ENCODE data around the gene SLC38A10. TPM values are rescaled to one million over a fixed set of nuclear protein-coding genes. Genes with fewer than 3 reads are reported as not detected.

Gene SLC38A10
- total and polyA plus RNA-seq, 2 of the 13 experiments (the other 11 are each of a cell fraction or from before 2014, with no cell fraction given), result 23.4 to 55.8 TPM

DNA sequence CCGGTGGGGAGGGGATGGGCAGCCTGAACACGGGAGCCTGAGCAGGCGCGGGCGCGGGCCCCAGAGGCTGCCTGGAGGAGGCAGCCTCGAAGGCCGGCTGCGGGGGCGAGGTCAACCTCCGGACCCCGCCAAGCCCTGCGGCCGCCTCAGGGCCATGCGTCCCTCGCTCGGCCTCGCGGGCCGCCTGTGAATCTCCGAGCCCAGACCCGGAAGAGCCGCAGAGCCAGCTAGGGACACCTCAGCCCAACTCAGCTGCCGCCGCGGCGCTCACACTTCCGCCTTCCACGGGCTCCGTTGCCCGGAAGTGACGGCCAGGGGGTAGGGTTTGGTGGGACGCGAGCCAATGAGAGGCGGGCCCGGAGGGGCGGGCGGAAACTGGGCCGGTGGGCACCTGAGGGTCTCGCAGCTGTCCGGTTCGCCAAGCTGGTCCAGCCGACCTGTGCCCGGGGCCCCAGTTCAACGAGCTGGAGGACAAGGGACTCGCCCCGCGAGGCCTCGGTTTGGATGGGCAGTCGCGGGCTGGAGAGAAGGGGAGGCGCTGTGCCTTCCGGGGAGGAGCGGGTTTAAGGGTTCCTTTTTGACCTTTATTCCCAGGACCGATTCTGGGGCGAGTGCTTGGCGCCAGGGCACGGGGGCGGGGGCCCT lies at the start of gene SLC38A10 (continued):
- TF ChIP-seq GFI1 (CRISPR knock-in tag; IDR thresholded peaks at IDR 0.05; ENCODE audit: borderline replicate concordance), result peak; percentile 81
- TF ChIP-seq, protein P1, sequence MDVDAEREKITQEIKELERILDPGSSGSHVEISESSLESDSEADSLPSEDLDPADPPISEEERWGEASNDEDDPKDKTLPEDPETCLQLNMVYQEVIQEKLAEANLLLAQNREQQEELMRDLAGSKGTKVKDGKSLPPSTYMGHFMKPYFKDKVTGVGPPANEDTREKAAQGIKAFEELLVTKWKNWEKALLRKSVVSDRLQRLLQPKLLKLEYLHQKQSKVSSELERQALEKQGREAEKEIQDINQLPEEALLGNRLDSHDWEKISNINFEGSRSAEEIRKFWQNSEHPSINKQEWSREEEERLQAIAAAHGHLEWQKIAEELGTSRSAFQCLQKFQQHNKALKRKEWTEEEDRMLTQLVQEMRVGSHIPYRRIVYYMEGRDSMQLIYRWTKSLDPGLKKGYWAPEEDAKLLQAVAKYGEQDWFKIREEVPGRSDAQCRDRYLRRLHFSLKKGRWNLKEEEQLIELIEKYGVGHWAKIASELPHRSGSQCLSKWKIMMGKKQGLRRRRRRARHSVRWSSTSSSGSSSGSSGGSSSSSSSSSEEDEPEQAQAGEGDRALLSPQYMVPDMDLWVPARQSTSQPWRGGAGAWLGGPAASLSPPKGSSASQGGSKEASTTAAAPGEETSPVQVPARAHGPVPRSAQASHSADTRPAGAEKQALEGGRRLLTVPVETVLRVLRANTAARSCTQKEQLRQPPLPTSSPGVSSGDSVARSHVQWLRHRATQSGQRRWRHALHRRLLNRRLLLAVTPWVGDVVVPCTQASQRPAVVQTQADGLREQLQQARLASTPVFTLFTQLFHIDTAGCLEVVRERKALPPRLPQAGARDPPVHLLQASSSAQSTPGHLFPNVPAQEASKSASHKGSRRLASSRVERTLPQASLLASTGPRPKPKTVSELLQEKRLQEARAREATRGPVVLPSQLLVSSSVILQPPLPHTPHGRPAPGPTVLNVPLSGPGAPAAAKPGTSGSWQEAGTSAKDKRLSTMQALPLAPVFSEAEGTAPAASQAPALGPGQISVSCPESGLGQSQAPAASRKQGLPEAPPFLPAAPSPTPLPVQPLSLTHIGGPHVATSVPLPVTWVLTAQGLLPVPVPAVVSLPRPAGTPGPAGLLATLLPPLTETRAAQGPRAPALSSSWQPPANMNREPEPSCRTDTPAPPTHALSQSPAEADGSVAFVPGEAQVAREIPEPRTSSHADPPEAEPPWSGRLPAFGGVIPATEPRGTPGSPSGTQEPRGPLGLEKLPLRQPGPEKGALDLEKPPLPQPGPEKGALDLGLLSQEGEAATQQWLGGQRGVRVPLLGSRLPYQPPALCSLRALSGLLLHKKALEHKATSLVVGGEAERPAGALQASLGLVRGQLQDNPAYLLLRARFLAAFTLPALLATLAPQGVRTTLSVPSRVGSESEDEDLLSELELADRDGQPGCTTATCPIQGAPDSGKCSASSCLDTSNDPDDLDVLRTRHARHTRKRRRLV (CRISPR knock-in tag; IDR thresholded peaks at IDR 0.05), result peak; percentile 81; the same call in 1 of the 2 replicates
- TF ChIP-seq SMYD3 (CRISPR knock-in tag; IDR thresholded peaks at IDR 0.05), result peak; percentile 37; the same call in 1 of the 2 replicates
- TF ChIP-seq TBL1XR1 (IDR thresholded peaks at IDR 0.05; ENCODE audit: borderline replicate concordance, low read length, partially characterized antibody), result peak; percentile 45

DNA sequence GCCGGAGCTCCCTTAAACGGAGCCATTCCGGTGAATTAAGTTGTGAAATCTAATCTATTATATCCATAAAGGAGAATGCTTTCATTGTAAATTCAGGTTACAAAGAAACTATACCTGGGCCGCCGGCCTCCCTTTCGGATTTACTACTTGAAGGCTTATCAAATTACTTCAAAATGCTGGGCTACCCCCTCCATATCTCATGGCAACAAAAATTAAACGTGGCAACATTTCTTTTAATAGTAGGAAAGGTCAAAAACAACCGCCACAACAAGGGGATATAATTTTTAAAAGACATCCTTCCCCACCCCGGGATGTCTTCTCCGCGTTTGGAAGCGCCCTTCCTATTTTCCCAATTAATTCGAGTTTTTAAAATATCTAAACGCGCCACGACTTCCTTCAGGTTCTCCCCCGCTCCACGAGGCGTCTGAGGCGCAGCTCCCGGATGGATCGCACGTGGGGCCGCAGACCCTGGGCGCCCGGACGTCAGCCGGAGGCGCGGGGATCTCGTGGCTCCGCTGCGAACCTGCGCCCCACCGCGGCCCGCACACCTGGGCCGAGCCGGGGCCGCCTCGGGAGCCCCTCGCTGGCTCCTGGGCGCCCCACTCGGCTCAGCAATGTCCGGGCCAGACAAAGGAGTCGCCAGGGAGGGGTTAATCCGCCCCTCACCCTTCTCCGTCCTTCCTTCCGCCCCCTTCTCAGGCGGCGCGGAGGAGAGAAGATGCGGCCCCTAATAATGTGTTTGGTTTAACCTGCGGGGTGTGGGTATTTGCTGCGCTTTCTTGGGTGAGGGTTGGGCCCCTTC lies 47.4 kb upstream of the SLC38A10 start:
- no peaks in the 10 kb centered on the region for H3K36me3 ChIP-seq (replicated peaks in 1 of 2; ENCODE audit: control insufficient read depth in 1 of 2, insufficient read depth in 2 of 2, low read length in 2 of 2)
- intact Hi-C loops (cut with micrococcal nuclease; ENCODE audit: unreplicated experiment) (no loop called here), in situ Hi-C loops (cut with HindIII; ENCODE audit: extremely low pct_ligation_motif_present, low pct_unique_long_range_greater_than_20kb) (no loop called here)
- peak overlapping the region; percentile 76 for H3K9ac ChIP-seq (ENCODE audit: insufficient read depth, low read depth, low read length)
- H3K4me3 ChIP-seq (replicated peaks in 1 of 3; ENCODE audit: insufficient read depth in 1 of 3, low read depth in 2 of 3, low read length in 3 of 3), result peak overlapping the region; percentile 67 to 81 (median 75)
- ChIA-PET POLR2A (no interaction called here), CTCF (ENCODE audit: low intra/inter-chr PET ratio, low total read pairs) (no interaction called here)
- no peak overlapping the region for H2AFZ ChIP-seq (ENCODE audit: low read length)
- H3K27ac ChIP-seq (ENCODE audit: extremely low read length, insufficient read depth, low read length), result no peak overlapping the region
- BruUV-seq (replicated peaks), result no TSS peak
- ATAC-seq (no peak), FAIRE-seq (no peak), DNase-seq (ENCODE audit: low spot score) (no peak)
- H3K4me1 ChIP-seq (ENCODE audit: insufficient read depth, low read length), result peaks cover 85% of the 10 kb centered on the region
- peaks cover 27% of the 10 kb centered on the region for H3K79me2 ChIP-seq (ENCODE audit: insufficient read depth, low read length)
- WGBS (ENCODE audit: low lambda C conversion rate), result 28% methylated on average over 45 of the region's 55 CpGs
- 0 out of 2 replicates have a peak, but pooled peaks cover 3% of the 10 kb centered on the region for H4K20me1 ChIP-seq (ENCODE audit: insufficient read depth, low read length)
- peaks cover 5 to 48% of the 10 kb centered on the region in 2 experiments; a peak in 4 of 5 replicates for H3K27me3 ChIP-seq (ENCODE audit: control insufficient read depth in 1 of 2, insufficient read depth in 2 of 2, low read length in 2 of 2)
- H3K4me2 ChIP-seq (ENCODE audit: low read depth, low read length), result peak overlapping the region; percentile 89
- no peaks in the 10 kb centered on the region for H3K9me3 ChIP-seq (ENCODE audit: low read length)
- 0 out of 2 replicates have a peak, but pooled peaks have one; percentile 28 for TF ChIP-seq RNF2 (conservative IDR thresholded peaks at IDR 0.05; ENCODE audit: low read depth)
- TF ChIP-seq TSC22D2 (CRISPR knock-in tag; IDR thresholded peaks at IDR 0.05; ENCODE audit: borderline replicate concordance), result no peak
- no peak for TF ChIP-seq SIX4 (CRISPR knock-in tag; IDR thresholded peaks at IDR 0.05)
- no peak for TF ChIP-seq ZNF672 (CRISPR knock-in tag; IDR thresholded peaks at IDR 0.05)
- TF ChIP-seq, protein P2, sequence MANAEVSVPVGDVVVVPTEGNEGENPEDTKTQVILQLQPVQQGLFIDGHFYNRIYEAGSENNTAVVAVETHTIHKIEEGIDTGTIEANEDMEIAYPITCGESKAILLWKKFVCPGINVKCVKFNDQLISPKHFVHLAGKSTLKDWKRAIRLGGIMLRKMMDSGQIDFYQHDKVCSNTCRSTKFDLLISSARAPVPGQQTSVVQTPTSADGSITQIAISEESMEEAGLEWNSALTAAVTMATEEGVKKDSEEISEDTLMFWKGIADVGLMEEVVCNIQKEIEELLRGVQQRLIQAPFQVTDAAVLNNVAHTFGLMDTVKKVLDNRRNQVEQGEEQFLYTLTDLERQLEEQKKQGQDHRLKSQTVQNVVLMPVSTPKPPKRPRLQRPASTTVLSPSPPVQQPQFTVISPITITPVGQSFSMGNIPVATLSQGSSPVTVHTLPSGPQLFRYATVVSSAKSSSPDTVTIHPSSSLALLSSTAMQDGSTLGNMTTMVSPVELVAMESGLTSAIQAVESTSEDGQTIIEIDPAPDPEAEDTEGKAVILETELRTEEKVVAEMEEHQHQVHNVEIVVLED (CRISPR knock-in tag; IDR thresholded peaks at IDR 0.05; ENCODE audit: borderline replicate concordance), result no peak
- no peak for TF ChIP-seq CHCHD3 (CRISPR knock-in tag; IDR thresholded peaks at IDR 0.05)
- TF ChIP-seq ZNF549 (CRISPR knock-in tag; IDR thresholded peaks at IDR 0.05), result no peak
- TF ChIP-seq CBX2 (IDR thresholded peaks at IDR 0.05; ENCODE audit: low read depth, low read length), result no peak; the same call in 1 of the 2 replicates
- no peak for TF ChIP-seq CBX2 (CRISPR knock-in tag; IDR thresholded peaks at IDR 0.05; ENCODE audit: low read depth)
- TF ChIP-seq ZNF75D (CRISPR knock-in tag; IDR thresholded peaks at IDR 0.05; ENCODE audit: borderline replicate concordance), result no peak
- peak; percentile 47 for TF ChIP-seq U2AF1 (optimal IDR thresholded peaks at IDR 0.05; ENCODE audit: low read depth, low read length)

Data from HepG2 (cell line).